Measurements from ENCODE around the gene GRAMD1C. TPM values are rescaled to one million over a fixed set of nuclear protein-coding genes. Genes with fewer than 3 reads are reported as not detected.
"Not testable (repeated sequence)": the region's sequence is repeated elsewhere in the genome, so short reads cannot be mapped to it uniquely, and the experiment has no call there.

Gene GRAMD1C
- total and polyA plus RNA-seq, 5 donors from 2014 or later, result 0.20 to 1.8 (median 0.86) TPM; not detected in 1

DNA sequence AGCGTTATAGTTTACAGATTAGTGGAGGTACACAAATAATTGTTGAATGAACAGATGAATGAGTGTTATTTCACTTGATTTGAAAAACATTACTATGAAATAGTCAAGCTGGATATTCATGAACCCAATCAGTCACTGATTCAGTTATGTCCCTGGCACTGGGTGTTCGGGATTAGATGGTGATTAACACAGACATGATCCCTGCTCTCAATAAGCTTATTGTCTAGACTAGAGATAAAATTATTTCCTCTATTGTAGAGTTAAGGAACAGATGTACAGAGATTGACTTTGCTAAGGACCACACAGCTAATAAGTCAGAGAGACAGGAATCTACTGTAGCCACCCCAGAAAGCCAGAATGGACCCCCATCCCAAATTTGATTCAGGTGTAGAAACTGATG, 963 bp downstream of the GRAMD1C start:
- DNase-seq, result no peak
- Histone ChIP-seq H3K4me1 (ENCODE audit: control insufficient read depth, insufficient read depth, low read length, poor library complexity, severe bottlenecking) (peaks cover 9% of the 10 kb centered on the region), H3K27me3 (ENCODE audit: control insufficient read depth, insufficient read depth, low read length) (no peaks in the 10 kb centered on the region), H3K4me3 (ENCODE audit: low read depth, low read length) (no peak overlapping the region), H3K36me3 (ENCODE audit: control insufficient read depth, insufficient read depth, low read length) (no peaks in the 10 kb centered on the region), H3K27ac (ENCODE audit: insufficient read depth, low read length, poor library complexity, severe bottlenecking) (no peak overlapping the region), H3K9me3 (ENCODE audit: control insufficient read depth in 2 of 2, low read length in 2 of 2) (no peaks in the 10 kb centered on the region)
- no peak for ATAC-seq (ENCODE audit: low read depth in 2 of 2)
- no peak overlapping the region for H3K27ac Mint-ChIP-seq
- peaks cover 9% of the 10 kb centered on the region for H3K27me3 Mint-ChIP-seq
- H3K4me3 Mint-ChIP-seq, result peak overlapping the region; percentile 39 to 93 (median 78)
- no peaks in the 10 kb centered on the region for H3K36me3 Mint-ChIP-seq
- peaks cover 0 to 9% (median under 1%) of the 10 kb centered on the region in 4 donors for H3K4me1 Mint-ChIP-seq
- peaks cover 0 to 1% (median 0%) of the 10 kb centered on the region in 7 donors for H3K9me3 Mint-ChIP-seq

GRCh38 chr3:113844622-113845222, 6.1 kb downstream of the GRAMD1C start:
- H3K4me3 ChIP-seq (ENCODE audit: low read depth, low read length), result no peak overlapping the region
- H3K4me1 ChIP-seq (ENCODE audit: control insufficient read depth, insufficient read depth, low read length, poor library complexity, severe bottlenecking), result no peaks in the 10 kb centered on the region
- no peaks in the 10 kb centered on the region for H3K36me3 ChIP-seq (ENCODE audit: control insufficient read depth, insufficient read depth, low read length)
- no peak overlapping the region for H3K4me3 Mint-ChIP-seq
- ATAC-seq (ENCODE audit: low read depth in 2 of 2) (no peak), DNase-seq (peak in 2 of 3 donors; percentile 36 to 58)
- no peaks in the 10 kb centered on the region for H3K9me3 ChIP-seq (ENCODE audit: control insufficient read depth in 2 of 2, low read length in 2 of 2)
- peaks cover 9% of the 10 kb centered on the region for H3K27me3 Mint-ChIP-seq
- no peaks in the 10 kb centered on the region for H3K36me3 Mint-ChIP-seq
- H3K9me3 Mint-ChIP-seq, result no peaks in the 10 kb centered on the region
- no peak overlapping the region for H3K27ac ChIP-seq (ENCODE audit: insufficient read depth, low read length, poor library complexity, severe bottlenecking)
- H3K27me3 ChIP-seq (ENCODE audit: control insufficient read depth, insufficient read depth, low read length), result no peaks in the 10 kb centered on the region
- peaks cover 0 to 3% (median 0%) of the 10 kb centered on the region in 4 donors for H3K4me1 Mint-ChIP-seq
- H3K27ac Mint-ChIP-seq, result no peak overlapping the region

- peaks cover 0 to 3% (median 0%) of the 10 kb centered on the region in 4 donors for H3K4me1 Mint-ChIP-seq
- Histone ChIP-seq H3K4me1 (ENCODE audit: control insufficient read depth, insufficient read depth, low read length, poor library complexity, severe bottlenecking) (no peaks in the 10 kb centered on the region), H3K27me3 (ENCODE audit: control insufficient read depth, insufficient read depth, low read length) (no peaks in the 10 kb centered on the region), H3K4me3 (ENCODE audit: low read depth, low read length) (no peak overlapping the region), H3K27ac (ENCODE audit: insufficient read depth, low read length, poor library complexity, severe bottlenecking) (no peak overlapping the region), H3K36me3 (ENCODE audit: control insufficient read depth, insufficient read depth, low read length) (no peaks in the 10 kb centered on the region), H3K9me3 (ENCODE audit: control insufficient read depth in 2 of 2, low read length in 2 of 2) (no peaks in the 10 kb centered on the region)
- ATAC-seq (ENCODE audit: low read depth in 2 of 2) (no peak), DNase-seq (no peak)
- H3K4me3 Mint-ChIP-seq, result no peak overlapping the region
- H3K27ac Mint-ChIP-seq, result no peak overlapping the region
- H3K27me3 Mint-ChIP-seq, result peaks cover 9% of the 10 kb centered on the region
- H3K36me3 Mint-ChIP-seq, result no peaks in the 10 kb centered on the region
- no peaks in the 10 kb centered on the region for H3K9me3 Mint-ChIP-seq
These were observed 8.7 kb downstream of the GRAMD1C start for GRCh38 chr3:113847247-113847646.

DNA sequence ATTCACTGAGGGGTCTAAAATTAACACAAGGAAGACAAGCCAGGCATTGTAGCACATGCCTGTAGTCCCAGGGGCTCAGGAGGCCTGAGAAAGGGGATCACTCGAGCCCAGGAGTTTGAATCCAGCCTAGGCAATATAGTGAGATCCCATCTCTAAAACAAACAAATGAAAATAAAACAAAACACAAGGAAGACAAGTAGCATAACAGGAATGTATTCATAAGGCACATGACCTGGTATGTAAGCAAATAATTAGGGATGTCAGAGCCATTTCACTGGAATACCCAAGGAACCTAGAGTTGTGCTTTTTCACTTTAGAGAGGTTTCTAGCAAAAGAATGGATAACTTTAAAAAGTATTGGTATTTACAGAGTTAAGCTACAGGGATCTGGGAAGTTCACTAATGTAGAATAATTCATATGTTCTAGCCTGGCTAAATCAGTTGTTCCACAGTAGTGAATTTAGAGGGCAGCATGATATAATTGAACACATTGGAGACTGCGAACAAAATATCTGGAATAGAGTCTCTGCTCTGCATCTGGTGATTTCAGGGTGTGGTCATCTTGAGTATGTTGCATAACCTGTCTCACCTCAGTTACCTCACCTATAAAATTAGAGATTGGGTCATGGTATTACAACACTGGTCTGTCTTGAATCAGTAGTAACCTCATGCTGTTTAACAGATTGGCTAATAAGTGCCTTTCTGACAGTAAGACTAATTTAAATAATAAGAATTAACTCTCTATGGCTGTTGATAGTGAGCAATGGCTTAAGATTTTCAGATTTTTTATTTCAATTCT, 9.3 kb downstream of the GRAMD1C start:
- no peak overlapping the region for H3K27ac ChIP-seq (ENCODE audit: insufficient read depth, low read length, poor library complexity, severe bottlenecking)
- no peaks in the 10 kb centered on the region for H3K36me3 Mint-ChIP-seq
- peaks cover 0 to 3% (median 0%) of the 10 kb centered on the region in 4 donors for H3K4me1 Mint-ChIP-seq
- no peaks in the 10 kb centered on the region for H3K9me3 ChIP-seq (ENCODE audit: control insufficient read depth in 2 of 2, low read length in 2 of 2)
- no peak for DNase-seq
- ATAC-seq (ENCODE audit: low read depth in 2 of 2), result no peak
- no peak overlapping the region for H3K27ac Mint-ChIP-seq
- no peak overlapping the region for H3K4me3 ChIP-seq (ENCODE audit: low read depth, low read length)
- peaks cover 9% of the 10 kb centered on the region for H3K27me3 Mint-ChIP-seq
- H3K36me3 ChIP-seq (ENCODE audit: control insufficient read depth, insufficient read depth, low read length), result no peaks in the 10 kb centered on the region
- no peaks in the 10 kb centered on the region for H3K4me1 ChIP-seq (ENCODE audit: control insufficient read depth, insufficient read depth, low read length, poor library complexity, severe bottlenecking)
- no peaks in the 10 kb centered on the region for H3K9me3 Mint-ChIP-seq
- H3K4me3 Mint-ChIP-seq, result no peak overlapping the region
- H3K27me3 ChIP-seq (ENCODE audit: control insufficient read depth, insufficient read depth, low read length), result no peaks in the 10 kb centered on the region

DNA sequence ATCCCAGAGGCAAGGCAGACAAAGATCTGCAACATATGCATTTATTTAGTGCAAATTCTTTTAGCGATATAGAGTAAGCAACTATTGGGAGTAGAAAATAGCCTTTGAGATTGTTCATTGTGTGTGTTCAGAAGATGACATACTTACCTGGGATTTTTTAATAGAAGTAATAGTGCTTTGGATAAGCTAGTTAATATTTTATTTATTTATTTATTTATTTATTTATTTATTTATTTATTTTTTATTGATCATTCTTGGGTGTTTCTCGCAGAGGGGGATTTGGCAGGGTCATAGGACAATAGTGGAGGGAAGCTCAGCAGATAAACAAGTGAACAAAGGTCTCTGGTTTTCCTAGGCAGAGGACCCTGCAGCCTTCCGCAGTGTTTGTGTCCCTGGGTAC, 10.5 kb downstream of the GRAMD1C start:
- not testable (repeated sequence) for H3K4me3 ChIP-seq (ENCODE audit: low read depth, low read length); DNase-seq; H3K27ac ChIP-seq (ENCODE audit: insufficient read depth, low read length, poor library complexity, severe bottlenecking); H3K27me3 ChIP-seq (ENCODE audit: control insufficient read depth, insufficient read depth, low read length); H3K4me1 Mint-ChIP-seq; H3K4me1 ChIP-seq (ENCODE audit: control insufficient read depth, insufficient read depth, low read length, poor library complexity, severe bottlenecking); ATAC-seq (ENCODE audit: low read depth in 2 of 2); H3K4me3 Mint-ChIP-seq; H3K9me3 Mint-ChIP-seq; H3K9me3 ChIP-seq (ENCODE audit: control insufficient read depth in 2 of 2, low read length in 2 of 2); H3K27ac Mint-ChIP-seq; H3K36me3 ChIP-seq (ENCODE audit: control insufficient read depth, insufficient read depth, low read length); H3K36me3 Mint-ChIP-seq
- peaks cover 11% of the 10 kb centered on the region for H3K27me3 Mint-ChIP-seq

GRCh38 chr3:113849841-113850240, 11.3 kb downstream of the GRAMD1C start:
- H3K4me3 Mint-ChIP-seq; H3K4me3 ChIP-seq (ENCODE audit: low read depth, low read length); DNase-seq; H3K27ac Mint-ChIP-seq; H3K36me3 ChIP-seq (ENCODE audit: control insufficient read depth, insufficient read depth, low read length); H3K27ac ChIP-seq (ENCODE audit: insufficient read depth, low read length, poor library complexity, severe bottlenecking); H3K9me3 ChIP-seq (ENCODE audit: control insufficient read depth in 2 of 2, low read length in 2 of 2); H3K36me3 Mint-ChIP-seq; H3K4me1 ChIP-seq (ENCODE audit: control insufficient read depth, insufficient read depth, low read length, poor library complexity, severe bottlenecking); H3K9me3 Mint-ChIP-seq; H3K27me3 ChIP-seq (ENCODE audit: control insufficient read depth, insufficient read depth, low read length); H3K4me1 Mint-ChIP-seq; ATAC-seq (ENCODE audit: low read depth in 2 of 2): not testable (repeated sequence)
- H3K27me3 Mint-ChIP-seq, result peaks cover 13% of the 10 kb centered on the region

DNA sequence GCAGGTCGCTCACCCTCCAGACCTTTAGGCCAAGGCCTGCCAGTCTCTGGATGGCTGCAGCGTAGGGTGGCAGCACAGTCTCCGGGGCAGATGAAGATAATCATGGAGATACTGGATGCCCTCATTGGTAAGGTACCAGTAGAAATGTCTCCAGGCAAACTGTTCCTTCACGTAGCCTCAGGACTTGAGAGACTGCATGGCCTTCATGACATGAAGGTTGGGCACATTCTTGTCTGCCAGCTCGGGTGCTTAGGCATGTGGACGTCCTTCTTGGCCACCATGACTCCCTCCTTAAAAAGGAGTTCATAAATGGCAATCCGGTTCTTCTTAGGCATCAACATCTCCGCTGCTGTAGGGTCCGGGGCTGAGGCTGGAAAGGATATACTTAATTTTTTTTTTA, 11.8 kb downstream of the GRAMD1C start:
- DNase-seq; H3K27me3 ChIP-seq (ENCODE audit: control insufficient read depth, insufficient read depth, low read length); H3K9me3 ChIP-seq (ENCODE audit: control insufficient read depth in 2 of 2, low read length in 2 of 2); H3K27ac Mint-ChIP-seq; H3K36me3 ChIP-seq (ENCODE audit: control insufficient read depth, insufficient read depth, low read length); H3K4me1 ChIP-seq (ENCODE audit: control insufficient read depth, insufficient read depth, low read length, poor library complexity, severe bottlenecking); H3K4me3 ChIP-seq (ENCODE audit: low read depth, low read length); ATAC-seq (ENCODE audit: low read depth in 2 of 2); H3K36me3 Mint-ChIP-seq; H3K4me1 Mint-ChIP-seq; H3K4me3 Mint-ChIP-seq; H3K9me3 Mint-ChIP-seq; H3K27ac ChIP-seq (ENCODE audit: insufficient read depth, low read length, poor library complexity, severe bottlenecking): not testable (repeated sequence)
- peaks cover 13% of the 10 kb centered on the region for H3K27me3 Mint-ChIP-seq

DNA sequence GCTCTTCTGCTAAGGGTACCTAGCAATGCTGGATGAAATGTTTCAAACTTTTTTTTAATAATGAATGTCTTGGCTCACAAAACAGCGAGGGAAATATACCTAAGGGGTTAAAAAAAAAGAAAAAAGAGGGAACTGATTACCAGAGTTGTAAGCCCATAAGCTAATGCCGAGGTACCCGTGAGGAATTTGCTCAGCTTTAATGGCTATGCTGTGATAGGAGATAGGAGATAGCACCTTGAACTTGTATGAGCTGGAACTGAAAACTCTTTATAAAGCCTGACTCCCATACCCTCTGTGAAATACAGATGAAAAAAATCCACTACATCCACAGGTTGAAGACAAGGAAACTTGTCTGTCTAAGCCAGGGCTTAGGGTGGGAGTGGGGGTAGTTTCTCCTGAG, 13.9 kb downstream of the GRAMD1C start:
- Mint-ChIP-seq H3K4me3 (no peak overlapping the region), H3K4me1 (no peaks in the 10 kb centered on the region), H3K36me3 (no peaks in the 10 kb centered on the region), H3K27me3 (peaks cover 16% of the 10 kb centered on the region), H3K27ac (no peak overlapping the region), H3K9me3 (no peaks in the 10 kb centered on the region)
- ATAC-seq (ENCODE audit: low read depth in 2 of 2) (no peak), DNase-seq (no peak)
- Histone ChIP-seq H3K27me3 (ENCODE audit: control insufficient read depth, insufficient read depth, low read length) (no peaks in the 10 kb centered on the region), H3K27ac (ENCODE audit: insufficient read depth, low read length, poor library complexity, severe bottlenecking) (no peak overlapping the region), H3K36me3 (ENCODE audit: control insufficient read depth, insufficient read depth, low read length) (no peaks in the 10 kb centered on the region), H3K9me3 (ENCODE audit: control insufficient read depth in 2 of 2, low read length in 2 of 2) (no peaks in the 10 kb centered on the region), H3K4me1 (ENCODE audit: control insufficient read depth, insufficient read depth, low read length, poor library complexity, severe bottlenecking) (no peaks in the 10 kb centered on the region), H3K4me3 (ENCODE audit: low read depth, low read length) (no peak overlapping the region)
